ENCODE data around the gene FJX1. TPM values are rescaled to one million over a fixed set of nuclear protein-coding genes. Genes with fewer than 3 reads are reported as not detected.
"Not testable (repeated sequence)": the region's sequence is repeated elsewhere in the genome, so short reads cannot be mapped to it uniquely, and the experiment has no call there.

Gene FJX1
- total RNA-seq, 1 experiment from 2014 or later: 19.1 TPM

DNA sequence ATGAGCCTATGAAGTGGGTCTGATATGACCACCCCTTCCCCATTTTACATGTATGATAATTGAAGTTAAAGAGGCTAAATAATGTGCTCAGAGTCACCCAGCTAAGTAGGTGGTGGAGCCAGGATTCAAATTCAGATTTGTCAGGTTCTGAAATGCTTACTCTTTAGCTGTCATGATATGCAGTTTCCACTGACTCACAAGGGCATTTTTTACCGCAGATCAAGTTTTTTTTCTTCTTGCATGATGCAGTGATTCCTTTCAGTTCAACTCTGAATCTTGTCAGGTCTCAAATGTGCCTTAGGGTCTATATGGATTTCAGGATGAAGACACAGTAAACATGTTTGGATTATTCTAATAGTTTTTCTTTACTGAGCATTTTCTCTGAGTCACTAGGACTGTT lies 31.7 kb downstream of the FJX1 start:
- intact Hi-C loops (cut with micrococcal nuclease; ENCODE audit: unreplicated experiment): no loop called here
- Mint-ChIP-seq H3K27me3 (ENCODE audit: unreplicated experiment) (peaks cover 23% of the 10 kb centered on the region), H3K4me1 (ENCODE audit: low read depth, unreplicated experiment) (no peaks in the 10 kb centered on the region), H3K9me3 (ENCODE audit: low read depth, unreplicated experiment) (peaks cover 2% of the 10 kb centered on the region), H3K4me3 (ENCODE audit: low read depth, unreplicated experiment) (no peak overlapping the region), H3K27ac (ENCODE audit: unreplicated experiment) (no peak overlapping the region), H3K36me3 (ENCODE audit: insufficient read depth, unreplicated experiment) (no peaks in the 10 kb centered on the region)
- CTCF ChIA-PET: interaction anchor here (0.6 kb wide), 1 partner anchor 172 kb away, joined by 3 read pairs; no protein-coding TSS in a partner anchor
- no TSS peak for BruUV-seq (replicated peaks)
- TF ChIP-seq, protein P1, sequence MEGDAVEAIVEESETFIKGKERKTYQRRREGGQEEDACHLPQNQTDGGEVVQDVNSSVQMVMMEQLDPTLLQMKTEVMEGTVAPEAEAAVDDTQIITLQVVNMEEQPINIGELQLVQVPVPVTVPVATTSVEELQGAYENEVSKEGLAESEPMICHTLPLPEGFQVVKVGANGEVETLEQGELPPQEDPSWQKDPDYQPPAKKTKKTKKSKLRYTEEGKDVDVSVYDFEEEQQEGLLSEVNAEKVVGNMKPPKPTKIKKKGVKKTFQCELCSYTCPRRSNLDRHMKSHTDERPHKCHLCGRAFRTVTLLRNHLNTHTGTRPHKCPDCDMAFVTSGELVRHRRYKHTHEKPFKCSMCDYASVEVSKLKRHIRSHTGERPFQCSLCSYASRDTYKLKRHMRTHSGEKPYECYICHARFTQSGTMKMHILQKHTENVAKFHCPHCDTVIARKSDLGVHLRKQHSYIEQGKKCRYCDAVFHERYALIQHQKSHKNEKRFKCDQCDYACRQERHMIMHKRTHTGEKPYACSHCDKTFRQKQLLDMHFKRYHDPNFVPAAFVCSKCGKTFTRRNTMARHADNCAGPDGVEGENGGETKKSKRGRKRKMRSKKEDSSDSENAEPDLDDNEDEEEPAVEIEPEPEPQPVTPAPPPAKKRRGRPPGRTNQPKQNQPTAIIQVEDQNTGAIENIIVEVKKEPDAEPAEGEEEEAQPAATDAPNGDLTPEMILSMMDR (IDR thresholded peaks at IDR 0.05; ENCODE audit: unreplicated experiment): no peak
- DNase-seq: no peak

DNA sequence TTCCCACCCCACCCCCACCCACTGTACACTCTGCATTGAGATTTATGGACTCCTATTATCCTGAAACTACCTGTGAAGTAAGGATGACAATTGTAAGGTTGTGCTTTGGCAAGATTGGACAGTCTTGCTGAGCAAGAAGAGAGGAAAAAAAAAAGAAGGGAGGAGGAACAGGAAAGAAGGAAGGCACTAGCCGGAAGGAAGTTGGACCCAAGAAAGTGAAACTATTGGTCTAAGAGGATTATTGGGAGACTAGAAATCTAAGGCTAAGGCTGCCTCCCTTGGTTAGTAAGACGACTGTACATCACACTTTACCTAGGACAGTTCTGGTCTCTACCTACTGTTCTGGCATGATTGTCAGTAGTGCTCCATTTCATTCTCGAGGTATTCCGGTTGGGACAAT lies 32.2 kb downstream of the FJX1 start:
- DNase-seq: no peak
- no peaks in the 10 kb centered on the region for H3K4me1 Mint-ChIP-seq (ENCODE audit: low read depth, unreplicated experiment)
- CTCF ChIA-PET: no interaction called here
- TF ChIP-seq, protein P1 (IDR thresholded peaks at IDR 0.05; ENCODE audit: unreplicated experiment): no peak
- peaks cover 2% of the 10 kb centered on the region for H3K9me3 Mint-ChIP-seq (ENCODE audit: low read depth, unreplicated experiment)
- BruUV-seq (replicated peaks): no TSS peak
- H3K27ac Mint-ChIP-seq (ENCODE audit: unreplicated experiment): no peak overlapping the region
- H3K27me3 Mint-ChIP-seq (ENCODE audit: unreplicated experiment): peaks cover 23% of the 10 kb centered on the region
- H3K4me3 Mint-ChIP-seq (ENCODE audit: low read depth, unreplicated experiment): no peak overlapping the region
- intact Hi-C loops (cut with micrococcal nuclease; ENCODE audit: unreplicated experiment): no loop called here
- H3K36me3 Mint-ChIP-seq (ENCODE audit: insufficient read depth, unreplicated experiment): no peaks in the 10 kb centered on the region

DNA sequence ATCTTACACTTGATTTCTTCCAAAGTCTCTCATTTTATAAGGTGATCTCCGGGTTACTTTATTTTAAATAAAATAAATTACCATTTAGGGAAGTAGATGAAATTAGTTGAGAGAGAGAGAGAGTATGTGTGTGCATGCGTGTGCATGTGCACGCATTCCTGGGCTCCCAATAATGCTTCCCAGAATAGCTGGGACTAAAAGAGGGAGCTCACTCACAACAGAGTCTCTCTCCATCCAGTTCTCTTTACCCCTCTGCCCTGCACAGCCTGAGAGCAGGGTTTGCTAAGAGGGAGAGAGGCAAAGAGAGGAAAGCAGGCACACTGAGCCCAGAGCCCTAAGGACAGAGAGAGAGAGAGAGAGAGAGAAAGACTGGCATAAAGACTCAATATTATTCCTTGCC lies 33.0 kb downstream of the FJX1 start:
- CTCF ChIA-PET: no interaction called here
- Mint-ChIP-seq H3K4me3 (ENCODE audit: low read depth, unreplicated experiment) (no peak overlapping the region), H3K36me3 (ENCODE audit: insufficient read depth, unreplicated experiment) (no peaks in the 10 kb centered on the region), H3K4me1 (ENCODE audit: low read depth, unreplicated experiment) (no peaks in the 10 kb centered on the region), H3K9me3 (ENCODE audit: low read depth, unreplicated experiment) (no peaks in the 10 kb centered on the region), H3K27ac (ENCODE audit: unreplicated experiment) (no peak overlapping the region), H3K27me3 (ENCODE audit: unreplicated experiment) (peaks cover 23% of the 10 kb centered on the region)
- TF ChIP-seq, protein P1 (IDR thresholded peaks at IDR 0.05; ENCODE audit: unreplicated experiment): no peak
- no peak for DNase-seq
- BruUV-seq (replicated peaks): no TSS peak
- intact Hi-C loops (cut with micrococcal nuclease; ENCODE audit: unreplicated experiment): no loop called here

DNA sequence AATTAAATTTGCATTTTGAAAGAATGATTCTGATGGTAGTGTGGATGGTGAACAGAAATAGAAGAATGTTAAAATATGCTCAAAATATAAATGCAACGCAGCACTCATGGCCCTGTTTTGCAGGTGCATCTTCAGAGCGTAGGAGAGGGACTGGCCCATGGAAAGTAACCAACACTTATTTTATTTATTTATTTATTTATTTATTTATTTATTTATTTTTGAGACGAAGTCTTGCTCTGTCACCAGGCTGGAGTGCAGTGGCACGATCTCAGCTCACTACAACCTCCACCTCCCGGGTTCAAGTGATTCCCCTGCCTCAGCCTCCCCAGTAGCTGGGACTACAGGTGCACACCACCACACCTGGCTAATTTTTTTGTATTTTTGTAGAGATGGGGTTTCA lies 34.5 kb downstream of the FJX1 start:
- H3K27me3 Mint-ChIP-seq (ENCODE audit: unreplicated experiment): peaks cover 24% of the 10 kb centered on the region
- H3K4me1 Mint-ChIP-seq (ENCODE audit: low read depth, unreplicated experiment); BruUV-seq (replicated peaks); CTCF ChIA-PET; intact Hi-C loops (cut with micrococcal nuclease; ENCODE audit: unreplicated experiment); H3K36me3 Mint-ChIP-seq (ENCODE audit: insufficient read depth, unreplicated experiment); H3K9me3 Mint-ChIP-seq (ENCODE audit: low read depth, unreplicated experiment); DNase-seq; H3K4me3 Mint-ChIP-seq (ENCODE audit: low read depth, unreplicated experiment); H3K27ac Mint-ChIP-seq (ENCODE audit: unreplicated experiment): not testable (repeated sequence)

DNA sequence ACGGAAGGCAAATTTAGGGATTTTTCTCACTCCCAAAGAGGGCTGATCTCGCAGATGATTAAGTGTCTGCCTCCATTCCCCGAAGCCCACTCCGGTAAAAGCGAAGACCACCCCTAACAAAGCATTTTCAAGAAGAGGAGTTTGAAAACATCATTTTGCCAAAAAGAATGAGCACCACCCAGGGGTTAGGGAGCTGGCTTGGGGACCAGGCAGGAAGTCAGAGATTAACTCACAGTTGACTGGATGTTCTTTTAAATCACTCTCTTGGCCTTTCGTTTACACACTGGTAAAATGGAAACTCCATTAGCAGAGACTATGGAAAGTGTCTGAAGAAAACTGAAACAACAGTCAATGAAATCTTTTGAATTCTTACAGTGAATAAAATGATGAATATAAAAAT lies 36.5 kb downstream of the FJX1 start:
- no peak overlapping the region for H3K27ac Mint-ChIP-seq (ENCODE audit: unreplicated experiment)
- intact Hi-C loops (cut with micrococcal nuclease; ENCODE audit: unreplicated experiment): no loop called here
- no TSS peak for BruUV-seq (replicated peaks)
- H3K27me3 Mint-ChIP-seq (ENCODE audit: unreplicated experiment): peaks cover 19% of the 10 kb centered on the region
- no peaks in the 10 kb centered on the region for H3K4me1 Mint-ChIP-seq (ENCODE audit: low read depth, unreplicated experiment)
- H3K9me3 Mint-ChIP-seq (ENCODE audit: low read depth, unreplicated experiment): no peaks in the 10 kb centered on the region
- CTCF ChIA-PET: no interaction called here
- TF ChIP-seq, protein P1 (IDR thresholded peaks at IDR 0.05; ENCODE audit: unreplicated experiment): no peak
- DNase-seq: no peak
- no peak overlapping the region for H3K4me3 Mint-ChIP-seq (ENCODE audit: low read depth, unreplicated experiment)
- H3K36me3 Mint-ChIP-seq (ENCODE audit: insufficient read depth, unreplicated experiment): no peaks in the 10 kb centered on the region
